Adrenal gland (tissue), 5 donors: Measurements from ENCODE around the gene FSIP1.

Experiments
- POLR2A ChIP-seq, 2 donors: fragments of 450-650 bp; IDR thresholded peaks; one replicate each; pipeline ENCODE4 v1.6.1; 2017; ENCODE audit warnings: antibody characterized with exemption in 2 of 2, mild to moderate bottlenecking in 2 of 2, moderate library complexity in 1 of 2
- TF ChIP-seq, protein P1 (sequence below), 6 experiments: fragments of 450-650 bp in 4 of 6; fragments of 200-600 bp in 2 of 6; sonication (generic) in 1 of 6; IDR thresholded peaks; 1 replicate in 5 of 6; 2 replicates in 1 of 6; pipeline versions ENCODE4 v1.5.1 to v1.8.0; 2016 to 2021; ENCODE audit warnings: antibody characterized with exemption in 6 of 6, mild to moderate bottlenecking in 2 of 6, moderate library complexity in 1 of 6
- donor health status: DM: no; HTN: no; CAD: no.

DNA sequence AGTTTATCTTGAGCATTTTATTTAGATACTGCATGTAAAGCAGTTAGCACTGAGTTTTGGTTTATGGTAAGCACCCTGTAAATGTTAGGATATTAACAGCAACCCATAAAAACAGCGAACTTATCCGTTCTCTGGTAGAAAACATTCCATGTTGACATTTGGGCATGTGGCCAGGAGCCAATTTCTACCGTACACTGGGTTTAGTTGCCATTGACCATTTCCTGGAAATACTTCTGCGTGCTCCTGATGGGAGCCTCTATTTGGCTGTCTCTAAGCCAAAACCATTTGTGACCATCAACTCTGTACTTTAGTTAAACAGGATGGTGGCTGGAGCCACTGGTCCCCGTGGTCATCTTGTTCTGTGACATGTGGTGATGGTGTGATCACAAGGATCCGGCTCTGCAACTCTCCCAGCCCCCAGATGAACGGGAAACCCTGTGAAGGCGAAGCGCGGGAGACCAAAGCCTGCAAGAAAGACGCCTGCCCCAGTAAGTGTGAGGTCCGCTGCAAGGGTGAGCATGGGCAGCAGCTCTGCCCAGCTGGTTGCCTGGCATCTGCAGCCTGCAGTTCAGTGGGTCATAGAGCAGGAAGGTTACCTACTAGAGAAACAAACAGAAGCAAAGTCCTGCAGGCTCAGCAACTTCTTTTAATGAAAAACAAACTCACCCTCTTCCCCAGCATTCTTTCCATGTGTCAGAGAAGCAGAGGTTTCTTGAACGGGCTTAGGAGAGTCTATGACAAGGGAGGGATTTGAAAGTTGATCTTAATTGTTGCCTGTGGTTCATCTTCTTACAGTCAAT lies 194.7 kb downstream of the FSIP1 start:
- TF ChIP-seq, protein P1, sequence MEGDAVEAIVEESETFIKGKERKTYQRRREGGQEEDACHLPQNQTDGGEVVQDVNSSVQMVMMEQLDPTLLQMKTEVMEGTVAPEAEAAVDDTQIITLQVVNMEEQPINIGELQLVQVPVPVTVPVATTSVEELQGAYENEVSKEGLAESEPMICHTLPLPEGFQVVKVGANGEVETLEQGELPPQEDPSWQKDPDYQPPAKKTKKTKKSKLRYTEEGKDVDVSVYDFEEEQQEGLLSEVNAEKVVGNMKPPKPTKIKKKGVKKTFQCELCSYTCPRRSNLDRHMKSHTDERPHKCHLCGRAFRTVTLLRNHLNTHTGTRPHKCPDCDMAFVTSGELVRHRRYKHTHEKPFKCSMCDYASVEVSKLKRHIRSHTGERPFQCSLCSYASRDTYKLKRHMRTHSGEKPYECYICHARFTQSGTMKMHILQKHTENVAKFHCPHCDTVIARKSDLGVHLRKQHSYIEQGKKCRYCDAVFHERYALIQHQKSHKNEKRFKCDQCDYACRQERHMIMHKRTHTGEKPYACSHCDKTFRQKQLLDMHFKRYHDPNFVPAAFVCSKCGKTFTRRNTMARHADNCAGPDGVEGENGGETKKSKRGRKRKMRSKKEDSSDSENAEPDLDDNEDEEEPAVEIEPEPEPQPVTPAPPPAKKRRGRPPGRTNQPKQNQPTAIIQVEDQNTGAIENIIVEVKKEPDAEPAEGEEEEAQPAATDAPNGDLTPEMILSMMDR (IDR thresholded peaks at IDR 0.05) = no peak
- TF ChIP-seq POLR2A (IDR thresholded peaks at IDR 0.05) = peak in 1 of 2 donors; percentile 28
